ENCODE data around the gene GALNT10.

- TF ChIP-seq HMGXB4 (CRISPR knock-in tag; IDR thresholded peaks at IDR 0.05; ENCODE audit: borderline replicate concordance) = no peak
- TF ChIP-seq CHD2 (IDR thresholded peaks at IDR 0.05; ENCODE audit: low read length, partially characterized antibody) = no peak
- TF ChIP-seq POLR2AphosphoS2 (conservative IDR thresholded peaks at IDR 0.05; ENCODE audit: low read length) = no peak
- TF ChIP-seq MYC (IDR thresholded peaks at IDR 0.05; ENCODE audit: borderline replicate concordance, low read length) = no peak
- no peak for TF ChIP-seq RAD21 (conservative IDR thresholded peaks at IDR 0.05 in 1 of 2, IDR thresholded peaks at IDR 0.05 in 1 of 2)
- no peak for TF ChIP-seq POLR2A (IDR thresholded peaks at IDR 0.05; ENCODE audit: low read length)
- TF ChIP-seq CTCF (IDR thresholded peaks at IDR 0.05) = no peak
- no peak for TF ChIP-seq RFX5 (IDR thresholded peaks at IDR 0.05)
- no peak for TF ChIP-seq REST (IDR thresholded peaks at IDR 0.05)
Observed at GRCh38 chr5:154312000-154312399, 121.5 kb downstream of the GALNT10 start.
